Uterus (tissue), 4 donors: Measurements from ENCODE around the gene TMEM213. TPM values are rescaled to one million over a fixed set of nuclear protein-coding genes. Genes with fewer than 3 reads are reported as not detected.

Experiments used
- DNase-seq, 2 donors: peaks; one replicate each; pipeline ENCODE4 v3.0.0-alpha.2; 2019 to 2020
- H3K27ac ChIP-seq, 2 donors: fragments of 200-600 bp; sonication (generic); 1 replicate in 1 of 2; 2 replicates in 1 of 2; pipeline ENCODE4 v1.5.1; 2016 to 2018
- H3K27me3 ChIP-seq, 2 donors: fragments of 200-600 bp; sonication (generic); one replicate each; pipeline ENCODE4 v1.5.1; 2018 to 2019; ENCODE audit warnings: control low read depth in 1 of 2
- H3K36me3 ChIP-seq, 2 donors: fragments of 200-600 bp; sonication (generic); one replicate each; pipeline ENCODE4 v1.5.1; 2019; ENCODE audit warnings: control low read depth in 1 of 2
- H3K4me1 ChIP-seq, 2 donors: fragments of 200-600 bp; sonication (generic); one replicate each; pipeline ENCODE4 v1.5.1; 2018 to 2019; ENCODE audit warnings: control low read depth in 1 of 2
- H3K4me3 ChIP-seq, 2 donors: fragments of 200-600 bp; sonication (generic); 1 replicate in 1 of 2; 2 replicates in 1 of 2; pipeline ENCODE4 v1.5.1; 2018 to 2019; ENCODE audit warnings: mild to moderate bottlenecking in 1 of 2
- H3K9me3 ChIP-seq, 2 donors: fragments of 200-600 bp; sonication (generic); one replicate each; pipeline ENCODE4 v1.5.1; 2019; ENCODE audit warnings: control low read depth in 1 of 2
- CTCF ChIP-seq, 4 experiments: fragments of 200-600 bp in 2 of 4; fragments of 450-650 bp in 2 of 4; sonication (generic) in 2 of 4; IDR thresholded peaks; one replicate each; pipeline ENCODE4 v1.5.1; 2016 to 2019; ENCODE audit warnings: antibody characterized with exemption in 4 of 4, mild to moderate bottlenecking in 2 of 4, moderate library complexity in 1 of 4
- POLR2A ChIP-seq, 2 donors: fragments of 450-650 bp; IDR thresholded peaks; one replicate each; pipeline ENCODE4 v1.6.1; 2016; ENCODE audit warnings: antibody characterized with exemption in 2 of 2, mild to moderate bottlenecking in 1 of 2, moderate library complexity in 1 of 2
- intact Hi-C: fragments of 100-400 bp; cut with DNase I; formaldehyde crosslinking; loops from one replicate; pipeline ENCODE4 v1.15.1; 2023; ENCODE audit warnings: low total_unique reads
- total RNA-seq, 4 donors: library from RNA; depleted of rRNA in 3 of 4; stranded (reverse); fragments of >200 nt in 3 of 4; gene quantifications; one replicate each; pipeline versions ENCODE4 v1.1.0 to v1.2.4, GENCODE V29; 2014 to 2023
- donor health status: DM: yes; HTN: yes; CAD: no.

The TMEM213 gene
- total RNA-seq, 4 donors from 2014 or later: 0.35 TPM; not detected in 3

- Histone ChIP-seq H3K4me3 (no peak overlapping the region), H3K27me3 (no peaks in the 10 kb centered on the region), H3K4me1 (no peaks in the 10 kb centered on the region), H3K9me3 (no peaks in the 10 kb centered on the region), H3K27ac (no peak overlapping the region), H3K36me3 (no peaks in the 10 kb centered on the region)
- TF ChIP-seq CTCF (IDR thresholded peaks at IDR 0.05): no peak
- no peak for TF ChIP-seq POLR2A (IDR thresholded peaks at IDR 0.05)
- intact Hi-C loops: no loop called here
- no peak for DNase-seq
Observed at GRCh38 chr7:138878856-138879255, 81.1 kb downstream of the TMEM213 start.

- TF ChIP-seq CTCF (IDR thresholded peaks at IDR 0.05) (no peak), POLR2A (IDR thresholded peaks at IDR 0.05) (no peak)
- Histone ChIP-seq H3K36me3 (no peaks in the 10 kb centered on the region), H3K27me3 (no peaks in the 10 kb centered on the region), H3K4me1 (no peaks in the 10 kb centered on the region), H3K4me3 (no peak overlapping the region), H3K27ac (no peak overlapping the region), H3K9me3 (no peaks in the 10 kb centered on the region)
- intact Hi-C loops: no loop called here
- DNase-seq: no peak
Observed at GRCh38 chr7:138879356-138879755, 81.6 kb downstream of the TMEM213 start.

- no peak overlapping the region for H3K27ac ChIP-seq
- H3K9me3 ChIP-seq: no peaks in the 10 kb centered on the region
- no peaks in the 10 kb centered on the region for H3K27me3 ChIP-seq
- TF ChIP-seq CTCF (IDR thresholded peaks at IDR 0.05): no peak
- no peak for TF ChIP-seq POLR2A (IDR thresholded peaks at IDR 0.05)
- H3K4me1 ChIP-seq: no peaks in the 10 kb centered on the region
- intact Hi-C loops: no loop called here
- no peak overlapping the region for H3K4me3 ChIP-seq
- DNase-seq: no peak
- no peaks in the 10 kb centered on the region for H3K36me3 ChIP-seq
Observed at GRCh38 chr7:138880881-138881578, 83.2 kb downstream of the TMEM213 start.

- intact Hi-C loops: no loop called here
- no peaks in the 10 kb centered on the region for H3K4me1 ChIP-seq
Observed at GRCh38 chr7:138881579-138882188, 83.9 kb downstream of the TMEM213 start.

More at GRCh38 chr7:138881579-138882188, 83.9 kb downstream of the TMEM213 start:
- H3K9me3 ChIP-seq: no peaks in the 10 kb centered on the region
- TF ChIP-seq POLR2A (IDR thresholded peaks at IDR 0.05) (no peak), CTCF (IDR thresholded peaks at IDR 0.05) (no peak)
- no peak overlapping the region for H3K4me3 ChIP-seq
- no peak overlapping the region for H3K27ac ChIP-seq
- no peaks in the 10 kb centered on the region for H3K36me3 ChIP-seq
- no peaks in the 10 kb centered on the region for H3K27me3 ChIP-seq
- DNase-seq: no peak
